Measurements from ENCODE around the gene RARS1. TPM values are rescaled to one million over a fixed set of nuclear protein-coding genes. Genes with fewer than 3 reads are reported as not detected.
A peak's percentile ranks its signal among the peaks of the same experiment; 100 is the strongest.

Gene RARS1
- total RNA-seq = 230 TPM
- polyA plus RNA-seq = 32.3 TPM

DNA sequence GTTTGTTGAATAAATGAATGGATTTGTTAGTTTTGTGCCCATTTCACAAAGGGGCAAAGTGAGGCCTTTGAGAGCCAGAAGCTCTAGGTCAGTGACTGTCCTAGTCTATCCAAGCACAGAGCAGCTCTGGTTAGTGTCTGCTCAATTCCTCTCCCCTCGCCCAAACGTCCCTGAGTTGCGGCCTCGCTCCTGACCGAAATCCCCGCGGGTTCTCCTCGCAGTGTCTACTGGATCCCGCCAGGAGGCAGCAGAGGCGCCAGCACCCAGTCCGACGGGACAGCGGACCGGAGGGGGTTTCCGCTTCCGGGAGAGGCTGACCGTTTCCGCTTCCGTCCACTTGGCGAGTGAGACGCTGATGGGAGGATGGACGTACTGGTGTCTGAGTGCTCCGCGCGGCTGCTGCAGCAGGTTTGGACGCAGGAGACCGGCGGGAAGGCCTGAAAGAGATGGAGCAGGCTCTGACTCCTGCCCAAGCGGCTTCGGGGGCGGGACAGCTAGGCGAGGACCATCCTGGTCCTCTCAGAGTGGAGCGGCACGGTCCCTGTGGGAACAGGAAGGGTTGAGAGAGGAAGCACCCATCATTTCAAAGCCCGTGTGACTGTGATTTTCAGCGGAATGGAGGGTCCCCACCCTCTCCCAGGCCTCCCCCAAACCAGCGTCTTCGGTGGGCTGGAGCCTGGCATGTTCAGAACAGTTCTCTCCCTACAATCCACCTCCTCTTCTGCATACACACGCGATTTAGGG lies at the start of gene RARS1:
TSS of gene RARS1 (plus strand) at position 336 of the 744 bp plus-strand sequence. CDS start at position 364, 28 bp downstream.
- under 1% methylated on average over 40 of the region's 40 CpGs for WGBS
- H3K27ac ChIP-seq (ENCODE audit: low read depth) = peak within 1 kb of the TSS; percentile 4

DNA sequence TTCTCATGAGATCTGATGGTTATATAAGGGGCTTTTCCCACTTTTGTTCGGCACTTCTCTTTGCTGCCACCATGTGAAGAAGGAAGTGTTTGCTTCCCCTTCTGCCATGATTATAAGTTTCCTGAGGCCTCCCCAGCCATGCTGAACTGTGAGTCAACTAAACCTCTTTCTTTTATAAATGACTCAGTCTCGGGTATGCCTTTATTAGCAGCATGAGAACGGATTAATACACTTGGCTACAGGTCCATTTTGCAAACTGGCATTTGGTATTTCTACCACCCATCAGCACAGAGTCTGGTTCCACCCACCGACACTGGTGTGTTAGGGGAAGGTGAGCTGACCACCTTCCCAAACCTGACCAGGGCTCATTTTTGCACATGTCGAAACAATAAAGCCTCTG lies 47.9 kb upstream of the RARS1 start:
- Histone ChIP-seq H3K4me3 (ENCODE audit: low read depth, low read length) (no peak overlapping the region), H3K36me3 (ENCODE audit: insufficient read depth) (no peaks in the 10 kb centered on the region), H3K27ac (ENCODE audit: low read depth) (no peak overlapping the region), H3K4me1 (ENCODE audit: insufficient read depth) (no peaks in the 10 kb centered on the region)
- WGBS = 80% methylated on average over 5 of the region's 5 CpGs
- DNase-seq (ENCODE audit: extremely low spot score) = no peak

More for the DNA sequence above, at the start of gene RARS1:
- H3K4me1 ChIP-seq (ENCODE audit: insufficient read depth) = no peaks in the 10 kb centered on the region
- H3K36me3 ChIP-seq (ENCODE audit: insufficient read depth) = no peaks in the 10 kb centered on the region
- peak; percentile 81 for DNase-seq (ENCODE audit: extremely low spot score)
- H3K4me3 ChIP-seq (ENCODE audit: low read depth, low read length) = peak within 1 kb of the TSS; percentile 74

DNA sequence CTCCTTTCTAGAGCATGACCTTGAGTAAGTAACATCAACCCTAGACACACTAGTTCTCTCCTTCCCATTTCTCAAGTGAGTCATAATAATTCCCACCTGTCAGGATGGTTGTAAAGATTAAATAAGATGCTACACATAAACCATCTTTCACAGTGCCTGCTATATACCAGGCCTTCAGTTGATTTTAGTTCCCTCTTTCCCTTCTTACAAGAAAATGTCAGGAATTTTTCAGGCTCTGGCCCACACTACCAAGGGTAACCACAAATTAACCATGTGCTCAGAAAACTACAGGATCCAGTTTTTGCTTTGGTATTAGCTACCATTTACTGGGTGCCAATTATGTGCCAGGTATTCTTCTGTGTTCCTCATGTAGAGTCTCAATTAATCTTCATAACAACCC lies 42.7 kb upstream of the RARS1 start:
- Histone ChIP-seq H3K4me3 (ENCODE audit: low read depth, low read length) (no peak overlapping the region), H3K4me1 (ENCODE audit: insufficient read depth) (no peaks in the 10 kb centered on the region), H3K27ac (ENCODE audit: low read depth) (no peak overlapping the region), H3K36me3 (ENCODE audit: insufficient read depth) (no peaks in the 10 kb centered on the region)
- no peak for DNase-seq (ENCODE audit: extremely low spot score)

DNA sequence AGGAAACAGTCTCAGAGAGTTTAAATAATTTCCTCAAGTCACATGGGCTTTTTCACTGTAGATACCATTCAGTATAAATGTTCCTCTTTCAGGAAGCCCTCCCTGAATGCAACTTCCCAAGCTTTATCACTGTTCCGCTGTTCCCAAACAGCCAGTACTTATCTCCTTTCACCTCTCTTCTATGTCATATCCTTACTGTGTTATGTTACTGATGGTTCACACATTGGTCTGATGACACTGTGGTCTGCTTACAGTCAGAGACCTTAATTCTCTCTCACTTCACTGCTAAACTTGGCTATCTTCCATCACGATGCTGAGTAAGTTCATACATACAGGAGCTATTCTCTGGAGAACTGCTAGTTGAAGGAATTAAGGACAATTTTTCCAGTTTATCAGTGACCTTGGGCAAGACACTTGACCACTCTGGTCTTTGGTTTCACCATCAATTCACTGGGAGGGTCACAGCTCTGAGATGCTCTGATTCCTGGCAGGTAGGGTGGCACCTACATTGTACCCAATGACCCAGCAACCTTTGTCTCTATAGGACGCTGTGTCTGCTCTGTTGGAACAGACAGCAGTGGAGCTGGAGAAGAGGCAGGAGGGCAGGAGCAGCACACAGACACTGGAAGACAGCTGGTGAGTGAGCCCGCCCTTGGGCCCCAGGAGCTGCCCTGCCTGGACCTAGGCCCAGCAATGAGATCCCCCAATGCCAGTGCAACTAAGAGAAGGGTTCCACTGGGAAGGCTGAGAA lies 42.1 kb upstream of the RARS1 start:
- 78% methylated on average over 4 of the region's 4 CpGs for WGBS
- Histone ChIP-seq H3K36me3 (ENCODE audit: insufficient read depth) (no peaks in the 10 kb centered on the region), H3K4me1 (ENCODE audit: insufficient read depth) (no peaks in the 10 kb centered on the region), H3K27ac (ENCODE audit: low read depth) (no peak overlapping the region), H3K4me3 (ENCODE audit: low read depth, low read length) (no peak overlapping the region)
- DNase-seq (ENCODE audit: extremely low spot score) = no peak

DNA sequence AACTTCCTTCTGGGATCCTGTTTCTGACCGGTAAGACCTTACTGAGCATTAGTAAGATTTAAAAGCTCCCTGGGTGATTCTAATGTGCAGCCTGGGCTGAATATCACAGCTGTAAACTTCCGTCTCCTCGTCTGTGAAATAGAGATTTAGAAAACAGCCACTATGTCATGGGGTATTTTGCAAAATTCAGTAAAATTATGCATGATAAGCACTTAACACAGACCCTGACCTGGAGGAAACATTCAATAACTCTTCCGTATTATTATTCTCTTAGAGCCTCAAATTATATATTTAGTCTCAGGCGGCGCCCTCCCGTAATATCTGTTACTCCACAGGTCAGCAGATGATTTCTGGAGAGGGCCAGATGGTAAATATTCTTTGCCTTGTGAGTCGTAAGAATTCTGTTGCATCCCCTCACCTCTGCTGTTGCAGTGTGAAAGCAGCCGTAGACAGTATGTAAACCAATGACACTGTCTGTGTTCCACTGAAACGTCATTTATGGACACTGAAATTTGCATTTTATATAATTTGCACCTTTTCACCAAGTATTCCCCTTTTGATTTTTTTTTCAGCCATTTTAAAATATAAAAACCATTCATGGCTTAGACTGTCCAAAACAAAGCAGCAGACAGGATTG lies 39.2 kb upstream of the RARS1 start:
- WGBS = 75% methylated on average over 10 of the region's 10 CpGs

DNA sequence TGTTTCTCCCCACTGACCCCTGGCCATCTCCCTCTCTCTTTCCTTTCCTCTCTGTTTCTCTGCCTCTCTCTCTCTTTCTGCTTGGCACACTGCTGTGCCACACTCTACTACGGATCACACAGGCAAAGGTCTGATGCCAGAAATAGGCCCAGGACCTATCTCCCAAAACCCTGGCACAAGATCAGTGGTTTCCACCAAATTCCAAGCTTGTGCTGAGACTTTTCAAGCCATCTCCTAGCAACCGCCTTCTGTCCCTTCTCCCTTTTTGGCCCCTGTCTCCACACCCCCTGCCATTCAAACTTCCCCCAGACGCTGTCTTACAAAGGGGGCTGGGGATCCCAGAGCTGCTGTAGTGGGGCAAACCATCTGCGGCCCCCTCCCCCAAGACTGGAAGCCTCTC lies 38.5 kb upstream of the RARS1 start:
- Histone ChIP-seq H3K4me3 (ENCODE audit: low read depth, low read length) (no peak overlapping the region), H3K36me3 (ENCODE audit: insufficient read depth) (no peaks in the 10 kb centered on the region), H3K4me1 (ENCODE audit: insufficient read depth) (no peaks in the 10 kb centered on the region), H3K27ac (ENCODE audit: low read depth) (no peak overlapping the region)
- DNase-seq (ENCODE audit: extremely low spot score) = no peak
- WGBS = 71% methylated on average over 4 of the region's 4 CpGs

More for the DNA sequence above, 39.2 kb upstream of the RARS1 start:
- no peak overlapping the region for H3K27ac ChIP-seq (ENCODE audit: low read depth)
- DNase-seq (ENCODE audit: extremely low spot score) = no peak
- no peaks in the 10 kb centered on the region for H3K4me1 ChIP-seq (ENCODE audit: insufficient read depth)
- H3K36me3 ChIP-seq (ENCODE audit: insufficient read depth) = no peaks in the 10 kb centered on the region
- no peak overlapping the region for H3K4me3 ChIP-seq (ENCODE audit: low read depth, low read length)

DNA sequence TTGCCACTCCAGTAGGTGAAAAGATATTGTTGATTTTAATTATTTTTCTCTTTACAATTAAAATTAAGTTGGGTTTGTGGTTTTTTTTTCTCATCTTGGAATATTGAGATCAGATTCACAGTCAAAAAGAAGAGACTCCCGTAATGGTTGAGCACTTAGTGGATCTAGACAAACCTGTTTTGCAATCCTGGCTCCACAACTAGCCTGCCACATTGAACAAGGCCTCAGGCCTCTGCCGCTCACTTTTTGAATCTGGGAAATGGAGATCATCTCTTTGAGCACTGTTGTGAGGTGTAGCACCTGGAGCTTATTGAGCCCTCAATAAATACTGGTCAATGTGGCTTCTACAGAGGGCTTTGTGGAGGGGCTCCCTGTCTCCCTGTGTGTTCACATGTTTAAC lies 37.1 kb upstream of the RARS1 start:
- WGBS = 90% methylated on average over 2 of the region's 2 CpGs
- no peaks in the 10 kb centered on the region for H3K36me3 ChIP-seq (ENCODE audit: insufficient read depth)
- no peak overlapping the region for H3K27ac ChIP-seq (ENCODE audit: low read depth)
- H3K4me1 ChIP-seq (ENCODE audit: insufficient read depth) = no peaks in the 10 kb centered on the region
- no peak for DNase-seq (ENCODE audit: extremely low spot score)
- H3K4me3 ChIP-seq (ENCODE audit: low read depth, low read length) = no peak overlapping the region

DNA sequence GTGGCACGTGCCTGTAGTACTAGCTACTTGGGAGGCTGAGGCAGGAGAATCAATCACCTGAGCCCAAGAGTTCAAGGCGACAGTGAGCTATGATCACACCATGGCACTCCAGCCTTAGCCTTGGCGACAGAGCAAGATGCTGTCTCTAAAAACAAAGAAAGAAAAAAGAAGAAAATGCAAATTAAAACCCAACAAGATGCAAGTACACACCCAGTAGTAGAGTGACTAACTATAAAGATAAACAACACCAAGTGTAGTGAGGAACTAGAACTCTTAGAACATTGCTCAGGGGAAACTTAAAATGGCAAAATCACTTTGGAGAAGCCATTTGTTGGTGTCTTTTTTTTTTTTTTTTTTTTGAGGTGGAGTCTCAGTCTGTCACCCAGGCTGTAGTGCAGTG lies 34.7 kb upstream of the RARS1 start:
- H3K27ac ChIP-seq (ENCODE audit: low read depth) = no peak overlapping the region
- no peaks in the 10 kb centered on the region for H3K36me3 ChIP-seq (ENCODE audit: insufficient read depth)
- no peak overlapping the region for H3K4me3 ChIP-seq (ENCODE audit: low read depth, low read length)
- no peaks in the 10 kb centered on the region for H3K4me1 ChIP-seq (ENCODE audit: insufficient read depth)
- WGBS = 96% methylated on average over 3 of the region's 3 CpGs
- DNase-seq (ENCODE audit: extremely low spot score) = no peak

DNA sequence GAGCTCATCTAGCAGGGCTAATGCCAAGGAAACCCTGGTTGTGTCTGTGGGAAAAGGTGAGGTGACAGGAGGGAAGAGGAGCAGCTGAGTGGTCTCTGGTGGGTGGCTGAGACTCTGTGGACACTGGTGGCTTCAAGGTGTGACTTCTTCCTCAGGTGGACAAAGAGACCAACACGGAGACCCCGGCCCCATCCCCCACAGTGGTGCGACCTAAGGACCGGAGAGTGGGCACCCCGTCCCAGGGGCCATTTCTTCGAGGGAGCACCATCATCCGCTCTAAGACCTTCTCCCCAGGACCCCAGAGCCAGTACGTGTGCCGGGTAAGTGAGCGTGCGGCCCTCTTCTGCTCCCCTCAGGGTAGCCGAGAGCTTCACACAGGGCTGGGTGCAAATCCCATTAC lies 31.1 kb upstream of the RARS1 start:
- no peak overlapping the region for H3K27ac ChIP-seq (ENCODE audit: low read depth)
- no peaks in the 10 kb centered on the region for H3K36me3 ChIP-seq (ENCODE audit: insufficient read depth)
- no peak overlapping the region for H3K4me3 ChIP-seq (ENCODE audit: low read depth, low read length)
- no peak for DNase-seq (ENCODE audit: extremely low spot score)
- H3K4me1 ChIP-seq (ENCODE audit: insufficient read depth) = no peaks in the 10 kb centered on the region
- 92% methylated on average over 12 of the region's 12 CpGs for WGBS

DNA sequence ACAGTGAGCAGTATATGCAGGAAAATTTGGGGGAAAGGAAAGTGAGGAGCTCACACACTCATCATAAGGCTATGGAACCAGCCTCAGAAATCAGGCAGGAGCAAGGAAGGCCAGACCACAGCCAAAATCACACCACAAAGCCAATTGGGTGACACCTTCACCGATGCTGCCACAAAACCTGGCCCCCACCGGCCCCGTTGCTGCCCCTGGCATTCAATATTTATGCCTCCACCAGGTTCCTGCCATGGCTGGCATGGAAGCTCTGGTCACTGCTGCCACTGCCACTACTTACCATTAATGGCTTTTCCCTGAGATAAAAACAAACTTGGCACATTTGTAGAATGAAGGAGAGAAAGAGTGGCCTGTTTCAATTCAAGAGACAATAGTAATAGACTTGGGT lies 28.7 kb upstream of the RARS1 start:
- no peak overlapping the region for H3K27ac ChIP-seq (ENCODE audit: low read depth)
- no peak for DNase-seq (ENCODE audit: extremely low spot score)
- WGBS = 94% methylated on average over 3 of the region's 3 CpGs
- H3K36me3 ChIP-seq (ENCODE audit: insufficient read depth) = no peaks in the 10 kb centered on the region
- H3K4me1 ChIP-seq (ENCODE audit: insufficient read depth) = no peaks in the 10 kb centered on the region
- H3K4me3 ChIP-seq (ENCODE audit: low read depth, low read length) = no peak overlapping the region

DNA sequence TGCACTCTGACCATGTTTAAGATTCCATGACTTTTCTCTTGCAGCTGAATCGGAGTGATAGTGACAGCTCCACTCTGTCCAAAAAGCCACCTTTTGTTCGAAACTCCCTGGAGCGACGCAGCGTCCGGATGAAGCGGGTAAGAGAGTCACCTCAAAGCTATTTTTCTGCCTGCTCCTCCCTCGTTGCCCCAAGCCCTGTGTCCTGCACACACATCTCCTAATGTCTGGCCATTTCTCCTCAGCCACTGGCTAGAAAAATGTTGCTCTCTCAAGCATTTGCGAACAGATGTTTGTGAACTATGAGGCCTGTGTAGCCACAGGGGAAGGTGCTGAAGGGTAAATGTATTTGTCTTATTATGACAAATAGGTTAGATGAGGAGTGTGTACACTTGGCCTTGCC lies 25.7 kb upstream of the RARS1 start:
- H3K4me3 ChIP-seq (ENCODE audit: low read depth, low read length) = no peak overlapping the region
- no peak overlapping the region for H3K27ac ChIP-seq (ENCODE audit: low read depth)
- H3K4me1 ChIP-seq (ENCODE audit: insufficient read depth) = no peaks in the 10 kb centered on the region
- no peaks in the 10 kb centered on the region for H3K36me3 ChIP-seq (ENCODE audit: insufficient read depth)
- no peak for DNase-seq (ENCODE audit: extremely low spot score)
- 91% methylated on average over 9 of the region's 9 CpGs for WGBS

DNA sequence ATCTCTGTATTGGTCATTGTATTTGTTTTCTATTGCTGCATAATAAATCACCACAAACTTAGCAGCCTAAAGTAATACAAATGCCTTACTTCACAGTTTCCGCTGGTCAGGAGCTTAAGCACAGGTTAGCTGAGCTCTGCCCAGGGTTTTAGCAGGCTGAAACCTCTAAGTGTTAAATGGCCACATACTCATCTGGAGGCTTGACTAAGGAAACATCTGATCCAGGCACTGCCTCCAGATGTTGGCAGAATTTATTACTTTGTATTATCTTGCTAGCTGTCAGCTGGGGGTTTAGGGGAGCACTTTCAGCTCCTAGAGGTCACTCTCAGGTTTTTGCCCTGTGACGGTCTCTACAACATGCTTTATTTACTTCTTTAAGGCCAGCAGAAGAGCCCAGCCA lies 23.2 kb upstream of the RARS1 start:
- Histone ChIP-seq H3K27ac (ENCODE audit: low read depth) (no peak overlapping the region), H3K36me3 (ENCODE audit: insufficient read depth) (no peaks in the 10 kb centered on the region), H3K4me1 (ENCODE audit: insufficient read depth) (no peaks in the 10 kb centered on the region), H3K4me3 (ENCODE audit: low read depth, low read length) (no peak overlapping the region)
- 83% methylated on average over 2 of the region's 2 CpGs for WGBS
- DNase-seq (ENCODE audit: extremely low spot score) = no peak

DNA sequence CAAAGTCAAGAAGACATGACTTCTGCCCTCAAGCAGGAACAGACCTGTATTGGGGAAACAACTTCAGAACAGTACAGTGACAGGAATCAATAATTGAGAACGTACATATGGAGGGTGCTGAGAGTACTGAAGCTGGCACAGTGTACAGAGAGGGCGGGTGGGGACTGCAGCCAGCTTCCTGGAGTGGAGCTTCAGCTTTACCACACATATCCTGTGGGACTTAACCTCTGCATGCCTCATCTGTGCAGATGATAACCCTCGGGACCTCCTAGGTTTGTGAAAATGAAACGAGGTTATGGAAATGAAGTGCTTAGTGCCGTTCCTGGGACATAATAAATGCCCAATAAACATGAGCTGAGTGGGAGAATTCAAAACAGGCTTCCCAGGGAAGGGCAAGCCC lies 22.1 kb upstream of the RARS1 start:
- Histone ChIP-seq H3K27ac (ENCODE audit: low read depth) (no peak overlapping the region), H3K4me3 (ENCODE audit: low read depth, low read length) (no peak overlapping the region), H3K4me1 (ENCODE audit: insufficient read depth) (no peaks in the 10 kb centered on the region), H3K36me3 (ENCODE audit: insufficient read depth) (no peaks in the 10 kb centered on the region)
- no peak for DNase-seq (ENCODE audit: extremely low spot score)
- 39% methylated on average over 5 of the region's 5 CpGs for WGBS

DNA sequence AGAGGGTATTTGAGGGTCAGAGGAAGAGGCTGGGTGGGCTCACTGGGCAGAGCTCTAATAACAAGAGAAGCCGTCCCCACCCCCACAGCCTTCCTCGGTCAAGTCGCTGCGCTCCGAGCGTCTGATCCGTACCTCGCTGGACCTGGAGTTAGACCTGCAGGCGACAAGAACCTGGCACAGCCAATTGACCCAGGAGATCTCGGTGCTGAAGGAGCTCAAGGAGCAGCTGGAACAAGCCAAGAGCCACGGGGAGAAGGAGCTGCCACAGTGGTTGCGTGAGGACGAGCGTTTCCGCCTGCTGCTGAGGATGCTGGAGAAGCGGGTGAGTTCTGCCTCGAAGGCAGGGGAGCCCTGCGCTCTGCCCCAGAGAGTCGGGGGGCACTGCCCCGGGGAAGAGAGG lies 21.6 kb upstream of the RARS1 start:
- H3K4me3 ChIP-seq (ENCODE audit: low read depth, low read length) = no peak overlapping the region
- H3K36me3 ChIP-seq (ENCODE audit: insufficient read depth) = no peaks in the 10 kb centered on the region
- no peaks in the 10 kb centered on the region for H3K4me1 ChIP-seq (ENCODE audit: insufficient read depth)
- H3K27ac ChIP-seq (ENCODE audit: low read depth) = no peak overlapping the region
- DNase-seq (ENCODE audit: extremely low spot score) = no peak
- 93% methylated on average over 20 of the region's 20 CpGs for WGBS
